GM18870 (cell line): ENCODE results near the gene C1QL4.
"Not testable (repeated sequence)": the region's sequence is repeated elsewhere in the genome, so short reads cannot be mapped to it uniquely, and the experiment has no call there.

Experiments
- ATAC-seq: cut with Tn5 transposase; IDR thresholded peaks from one replicate; pipeline ENCODE4 v1.9.1; 2021; ENCODE audit warnings: moderate library complexity; ENCODE audit not compliant: unreplicated experiment

Gene C1QL4

DNA sequence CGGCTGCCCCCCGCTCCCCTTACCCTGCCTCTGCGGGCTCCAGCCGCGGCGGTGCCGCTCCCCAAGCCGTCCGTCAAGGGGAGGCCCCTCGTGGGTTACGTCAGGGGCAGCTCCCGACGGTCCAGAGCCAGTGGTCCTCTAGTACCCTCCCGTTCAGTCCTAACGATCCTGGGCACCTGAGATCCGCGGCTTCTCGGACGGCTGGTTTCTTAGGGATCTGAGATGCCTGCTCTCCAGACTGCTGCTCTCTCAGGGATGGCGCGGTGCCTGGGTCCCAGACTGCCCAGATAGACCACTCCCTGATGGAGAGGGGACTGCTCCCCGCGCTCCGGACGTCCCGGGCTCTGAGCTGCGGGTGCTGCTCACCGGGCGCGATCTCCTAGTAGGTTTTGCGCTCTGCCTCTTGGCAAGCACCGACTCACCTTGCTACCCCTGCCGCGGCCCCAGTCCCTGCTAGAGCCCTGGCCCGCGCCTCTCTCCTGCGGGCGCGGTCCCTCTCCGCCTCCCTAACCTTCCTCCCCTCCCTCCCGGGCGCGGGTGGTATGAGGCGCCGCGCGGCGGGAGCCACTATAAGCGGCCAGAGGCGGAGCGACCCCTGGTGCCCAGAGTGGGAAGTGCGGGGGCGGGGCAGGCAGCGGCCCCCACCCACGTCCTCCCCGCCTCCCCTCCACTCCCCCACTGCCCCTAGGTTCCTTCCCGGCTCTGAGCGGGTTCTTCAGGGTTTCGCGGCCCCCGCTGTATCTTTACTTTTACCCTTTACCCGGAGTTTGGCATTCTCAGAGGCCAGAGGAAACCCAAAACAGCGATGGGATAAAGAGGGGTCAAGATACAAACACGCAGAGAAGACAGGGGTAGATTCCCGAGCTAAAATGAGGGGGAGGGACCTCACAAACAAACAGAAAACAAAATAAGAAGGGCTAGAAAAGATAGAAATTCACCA lies at the start of gene C1QL4:
C1QL4 (minus strand) TSS at position 544 of the 940 bp plus-strand sequence. CDS start 711 bp downstream, outside the sequence.
- ATAC-seq: no peak

DNA sequence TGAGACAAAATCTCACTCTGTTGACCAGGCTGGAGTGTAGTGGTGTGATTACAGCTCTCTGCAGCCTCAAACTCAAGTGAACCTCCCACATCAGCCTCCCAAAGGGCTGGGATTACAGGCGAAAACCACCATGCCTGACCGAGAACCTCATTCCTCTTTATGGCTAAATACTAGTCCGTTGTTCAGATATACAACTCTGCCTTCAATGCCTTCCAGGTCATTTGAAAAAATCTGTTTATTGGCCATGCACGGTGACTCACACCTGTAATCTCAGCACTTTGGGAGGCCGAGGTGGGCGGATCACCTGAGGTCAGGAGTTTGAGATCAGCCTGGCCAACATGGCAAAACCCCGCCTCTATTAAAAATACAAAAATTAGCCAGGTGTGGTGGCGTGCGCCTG lies 43.2 kb upstream of the C1QL4 start:
- not testable (repeated sequence) for ATAC-seq

DNA sequence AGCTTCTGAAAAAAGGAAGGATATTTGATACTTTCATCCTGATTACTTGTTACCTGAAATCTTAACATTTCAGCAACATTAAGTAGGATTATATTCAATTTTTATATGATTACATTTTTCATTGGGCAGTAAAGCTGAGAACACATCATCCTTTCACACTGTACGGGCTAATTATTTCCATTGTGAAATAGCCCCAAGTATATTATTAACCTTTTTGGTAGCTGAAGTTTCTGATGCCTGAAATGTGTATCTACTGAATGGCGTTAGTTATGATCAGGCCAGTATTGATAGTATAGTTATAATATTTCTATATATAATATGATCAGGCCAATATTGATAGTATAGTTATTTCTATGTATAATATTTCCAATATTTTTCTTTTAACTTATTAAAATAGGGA lies 40.4 kb upstream of the C1QL4 start:
- ATAC-seq: no peak

DNA sequence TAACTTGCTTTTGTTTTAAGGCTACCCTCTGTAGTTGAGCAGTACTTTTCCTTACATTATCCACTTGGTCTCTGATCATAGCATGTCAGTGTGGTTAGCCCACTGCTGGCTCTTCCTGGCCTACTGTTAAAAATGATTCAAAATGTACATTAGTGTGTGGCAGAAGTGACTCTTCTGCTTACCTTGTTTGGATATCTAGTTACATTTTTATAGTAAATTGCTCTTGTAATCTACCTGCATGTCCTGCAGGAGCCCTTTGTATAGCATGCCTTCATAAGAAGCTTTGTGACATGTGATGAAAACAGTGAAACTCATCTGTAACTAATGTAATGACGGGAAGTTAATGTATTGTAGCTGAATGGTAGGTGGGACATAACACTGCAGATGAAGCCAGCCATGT lies 38.4 kb upstream of the C1QL4 start:
- no peak for ATAC-seq

DNA sequence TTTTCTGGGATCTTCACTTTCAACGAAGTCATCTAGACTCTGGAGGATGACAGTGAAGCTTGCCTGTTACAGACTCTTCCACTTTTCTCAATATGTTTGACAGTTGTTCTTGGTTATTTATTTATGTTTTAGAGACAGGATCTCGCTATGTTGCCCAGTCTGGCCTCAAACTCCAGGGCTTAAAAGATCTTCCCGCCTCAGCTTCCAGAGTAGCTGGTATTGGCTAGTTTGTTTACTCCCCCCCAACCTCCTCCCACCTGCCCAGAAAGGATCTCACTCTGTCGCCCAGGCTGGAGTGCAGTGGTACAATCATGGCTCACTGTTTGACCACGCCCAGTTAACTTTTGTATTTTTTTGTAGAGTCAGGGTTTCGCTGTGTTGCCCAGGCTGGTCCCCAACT lies 33.6 kb upstream of the C1QL4 start:
- ATAC-seq: no peak

DNA sequence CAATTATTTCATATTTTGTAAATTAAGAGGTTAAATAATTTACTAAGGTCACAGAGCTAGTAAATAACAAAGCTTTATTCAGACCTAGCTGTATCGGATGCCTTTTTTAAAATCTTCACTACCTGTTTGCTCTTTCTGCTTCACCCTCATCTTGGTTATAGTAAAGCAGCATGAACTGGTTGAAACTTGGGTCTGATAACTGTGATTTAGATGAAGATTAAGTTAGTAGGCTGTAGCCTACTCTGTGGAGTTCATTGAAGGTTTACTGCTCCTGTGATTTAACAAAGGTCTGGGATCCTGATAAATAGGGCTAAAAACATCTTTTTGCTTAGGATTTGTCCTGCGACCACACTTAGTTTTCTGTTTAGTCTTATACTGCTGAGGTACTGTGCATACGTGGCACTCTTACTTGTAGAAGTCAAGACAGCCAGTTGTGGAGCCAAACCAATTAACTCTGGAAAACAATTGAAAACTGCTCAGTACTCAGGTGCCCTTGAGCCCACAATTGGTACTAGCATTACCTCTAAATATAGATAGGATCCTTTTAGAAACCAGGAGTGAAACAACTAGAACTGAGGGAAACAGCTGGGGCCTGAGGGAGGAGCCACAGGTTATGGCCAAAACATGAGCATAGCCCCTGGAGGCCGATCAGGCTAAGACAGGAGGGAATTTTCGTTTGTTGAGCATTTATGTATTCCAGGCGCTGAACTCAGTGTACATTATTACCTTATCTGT lies 32.6 kb upstream of the C1QL4 start:
- peak; percentile 50 for ATAC-seq

DNA sequence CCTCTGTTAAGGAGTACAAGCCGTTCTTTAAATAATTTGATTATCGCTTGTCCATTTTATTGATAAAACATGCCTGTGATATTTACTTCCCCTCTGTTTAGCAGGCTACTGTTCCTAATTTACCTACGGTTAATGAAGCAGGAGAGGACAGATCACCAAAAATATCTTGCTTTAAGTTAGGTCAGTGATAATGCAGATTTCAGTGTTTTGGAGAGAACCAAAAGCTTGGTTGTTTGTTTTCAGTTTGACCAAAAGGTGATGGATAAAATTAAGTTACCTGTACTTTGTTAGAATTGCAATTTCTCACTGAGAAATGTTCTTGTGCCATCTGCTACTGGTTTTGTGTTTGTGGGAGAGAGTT lies 31.2 kb upstream of the C1QL4 start:
- ATAC-seq: no peak

DNA sequence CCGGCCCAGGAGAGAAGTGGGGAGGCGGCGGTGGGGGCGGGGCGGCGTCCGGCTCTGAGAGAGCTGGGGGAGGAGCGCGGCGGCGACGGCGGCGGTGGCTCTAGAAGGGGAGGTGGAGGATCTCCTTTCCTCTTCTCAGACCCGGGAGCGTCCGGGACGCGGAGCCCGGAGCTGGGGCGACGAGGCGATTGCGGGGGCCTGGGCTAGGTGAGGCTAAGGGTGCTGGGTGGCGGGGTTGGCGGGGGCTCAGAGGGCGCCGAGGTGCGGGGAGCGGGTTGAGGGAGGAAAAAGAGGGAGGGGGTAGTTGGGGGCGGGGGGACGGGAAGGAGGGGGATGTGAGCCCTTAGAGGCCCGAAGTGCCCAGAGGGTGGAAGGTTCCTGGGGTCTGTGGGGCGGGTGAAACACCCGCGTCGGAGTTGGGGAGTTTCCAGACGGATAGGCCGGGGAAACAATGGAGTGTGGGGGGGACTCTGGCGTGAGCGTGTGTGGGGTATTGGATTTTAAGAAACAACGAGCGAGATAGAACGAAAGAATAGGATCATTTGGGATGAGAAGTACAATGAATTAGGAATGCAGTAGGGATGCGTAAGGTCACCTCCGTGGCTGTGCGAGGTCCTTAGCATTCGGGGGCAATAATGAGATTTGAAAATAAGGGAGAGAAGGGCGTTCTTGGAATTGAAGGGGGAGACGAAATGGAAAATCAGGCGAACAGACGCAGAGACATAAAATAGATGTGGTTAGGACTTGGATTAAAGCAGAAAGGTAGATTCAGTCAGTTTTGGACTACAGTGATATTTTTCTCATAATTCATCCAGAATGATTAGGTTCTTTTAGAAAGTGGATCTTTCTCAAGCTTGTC lies 30.6 kb upstream of the C1QL4 start, which contains the start of gene SPATS2:
SPATS2 (plus strand) TSS at position 82 of the 859 bp plus-strand sequence. CDS start 93,551 bp downstream, outside the sequence.
- ATAC-seq: no peak

DNA sequence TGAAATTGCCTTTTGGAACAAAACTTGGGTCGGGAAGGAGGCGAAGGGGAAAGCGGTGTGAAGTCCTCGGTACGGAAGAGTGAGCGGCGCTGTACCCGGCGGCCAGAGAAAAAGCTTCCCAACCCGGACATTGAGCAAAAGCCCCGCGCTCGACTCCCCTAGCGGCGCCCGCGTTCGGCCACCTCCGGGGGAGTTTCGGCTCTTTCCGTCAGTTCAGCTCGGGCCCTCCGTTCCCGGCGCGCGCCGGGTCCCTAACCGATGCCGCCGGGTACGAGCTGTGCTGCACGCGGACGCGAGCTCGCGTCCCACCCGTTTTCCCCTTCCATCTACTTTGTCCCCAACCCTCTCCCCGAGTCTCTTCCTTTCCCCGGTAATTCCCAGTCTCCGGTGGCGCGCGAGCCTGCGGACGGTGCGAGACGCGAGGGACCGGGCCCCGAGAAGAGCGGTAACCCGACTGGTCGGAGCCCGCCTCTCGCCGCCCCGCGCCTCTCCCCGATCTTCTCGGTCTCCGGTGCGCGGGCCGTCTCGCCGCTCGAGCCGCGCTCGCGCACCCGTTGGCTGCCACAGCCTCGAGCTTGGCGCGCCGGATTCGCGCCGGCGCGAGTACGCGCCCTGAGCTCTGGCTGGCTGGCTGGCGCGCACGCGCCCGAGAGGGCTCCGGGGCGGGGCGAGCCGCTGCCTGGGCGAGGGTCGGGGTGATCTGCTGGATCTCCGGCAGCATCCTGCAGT lies 29.8 kb upstream of the C1QL4 start:
- no peak for ATAC-seq

DNA sequence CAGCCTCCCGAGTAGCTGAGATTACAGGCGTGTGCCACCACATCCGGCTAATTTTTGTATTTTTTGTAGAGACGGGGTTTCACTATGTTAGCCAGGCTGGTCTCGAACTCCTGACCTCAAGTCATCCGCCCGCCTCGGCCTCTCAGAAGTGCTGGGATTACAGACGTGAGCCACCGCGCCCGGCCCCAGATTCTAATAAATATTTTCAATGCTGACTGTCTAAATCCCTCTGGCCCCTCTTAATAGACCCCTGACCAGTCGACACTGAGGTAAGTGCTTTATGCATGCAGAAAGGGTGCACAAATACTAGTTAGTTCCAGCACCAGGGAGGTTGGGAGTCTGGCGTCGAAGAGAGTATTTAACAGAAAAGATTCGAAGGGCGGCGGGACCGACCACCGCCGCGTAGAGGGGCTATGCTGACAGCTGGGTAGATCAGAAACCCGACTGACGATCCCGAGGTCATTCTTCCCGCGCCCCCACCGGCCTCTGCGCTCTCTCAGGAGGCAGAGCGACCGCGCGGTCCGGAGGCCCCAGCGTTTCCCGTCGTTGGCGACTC lies 29.2 kb upstream of the C1QL4 start:
- ATAC-seq: no peak

DNA sequence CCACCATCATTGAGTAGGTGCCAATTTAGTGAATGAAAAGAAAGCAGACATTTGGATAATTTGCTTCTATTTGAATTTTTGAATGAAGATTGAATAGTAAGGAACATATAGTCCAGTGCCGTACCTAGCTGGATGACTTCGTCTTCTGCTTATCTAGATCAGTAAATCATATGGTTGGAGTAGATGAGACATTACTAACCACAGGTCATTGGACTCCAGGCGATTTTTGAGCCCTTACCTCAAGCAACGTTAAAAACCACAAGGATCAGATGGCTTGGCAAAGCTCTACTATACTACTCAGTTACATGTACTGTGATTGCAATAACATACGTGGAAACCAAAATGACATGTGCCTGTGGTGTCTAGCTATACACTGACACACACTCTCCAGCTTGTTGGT lies 28.6 kb upstream of the C1QL4 start:
- ATAC-seq: no peak

DNA sequence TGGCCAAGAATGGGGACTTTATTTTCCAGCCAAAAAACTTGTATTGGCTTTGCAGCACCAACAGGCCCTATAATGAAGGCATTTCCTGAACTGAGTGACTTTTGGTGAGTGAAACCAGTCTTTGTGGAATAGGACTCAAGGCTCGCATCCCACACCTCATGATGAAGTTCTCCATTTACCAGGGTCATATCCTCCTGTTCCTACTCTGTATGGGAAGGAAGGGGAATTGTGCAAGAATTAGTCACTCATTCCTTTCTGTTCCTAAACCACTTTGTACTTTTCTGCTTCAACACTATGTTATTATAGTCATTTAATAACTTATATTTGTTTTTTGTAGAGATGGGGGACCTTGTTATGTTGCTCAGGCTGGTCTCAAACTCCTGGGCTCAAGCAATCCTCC lies 28.0 kb upstream of the C1QL4 start:
- ATAC-seq: no peak

DNA sequence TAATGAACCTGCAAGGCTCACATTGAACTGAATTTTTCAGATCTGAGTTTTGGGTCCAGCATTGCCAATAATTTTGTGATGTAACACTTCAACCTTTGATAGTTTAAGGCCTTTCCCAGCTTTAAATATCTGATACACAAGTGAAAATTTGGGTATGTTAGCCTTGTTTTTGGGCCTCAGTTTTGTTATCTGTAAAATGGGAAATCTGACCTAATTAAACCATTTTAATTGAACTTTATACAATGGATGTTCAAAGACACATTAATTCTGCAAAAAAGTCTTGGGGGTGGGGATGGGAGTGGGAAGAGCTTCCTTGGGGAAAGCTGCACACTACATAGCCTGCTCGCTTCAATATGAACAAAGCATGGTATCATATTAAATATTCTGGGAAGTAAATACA lies 25.1 kb upstream of the C1QL4 start:
- no peak for ATAC-seq

DNA sequence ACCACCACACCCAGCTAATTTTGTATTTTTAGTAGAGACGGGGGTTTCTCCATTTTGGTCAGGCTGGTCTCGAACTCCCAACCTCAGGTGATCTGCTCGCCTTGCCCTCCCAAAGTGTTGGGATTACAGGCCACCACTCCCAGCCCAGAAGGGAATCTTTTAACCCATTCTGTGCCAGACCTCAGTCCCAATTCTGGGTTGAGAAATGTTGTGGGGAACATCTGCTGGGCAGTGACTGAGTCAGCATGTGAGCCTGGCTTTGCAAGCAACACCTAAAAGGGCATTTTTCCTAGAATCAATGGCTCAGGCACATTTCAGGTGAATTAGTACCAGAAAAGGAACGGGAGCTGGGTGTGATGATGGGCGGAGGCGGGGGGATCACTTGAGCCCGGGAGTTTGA lies 22.7 kb upstream of the C1QL4 start:
- ATAC-seq: no peak

DNA sequence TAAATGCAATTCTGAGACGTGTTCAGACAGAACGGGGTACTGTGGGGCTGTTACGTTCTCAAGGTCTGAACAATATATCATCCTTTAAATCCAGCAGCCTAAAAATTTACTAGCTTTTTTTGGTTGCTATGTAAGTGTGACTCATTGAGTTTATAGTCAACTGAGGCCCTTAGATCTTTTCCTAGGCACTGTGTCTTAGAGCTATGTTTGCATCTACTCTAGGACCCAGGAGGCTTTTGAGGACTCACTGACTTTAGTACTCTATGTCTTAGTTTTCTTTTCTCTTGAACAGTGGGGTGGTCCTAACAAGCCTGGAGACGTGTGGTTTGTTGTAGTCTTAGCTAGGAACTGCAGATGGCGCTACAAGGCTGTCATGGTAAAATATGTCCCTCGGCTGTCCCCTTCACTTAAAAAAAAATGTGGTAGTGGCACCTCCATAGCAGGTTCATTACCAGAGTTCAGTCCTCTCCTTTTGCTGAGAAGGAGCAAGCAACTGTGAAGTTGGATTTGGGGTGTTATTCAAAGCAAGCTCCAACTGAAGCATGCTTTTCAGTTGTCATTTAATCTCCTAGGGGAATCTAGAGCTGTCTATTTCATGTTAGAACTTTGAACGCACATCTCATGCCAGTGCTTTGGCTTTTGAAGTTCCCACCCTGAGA lies 21.6 kb upstream of the C1QL4 start:
- no peak for ATAC-seq

DNA sequence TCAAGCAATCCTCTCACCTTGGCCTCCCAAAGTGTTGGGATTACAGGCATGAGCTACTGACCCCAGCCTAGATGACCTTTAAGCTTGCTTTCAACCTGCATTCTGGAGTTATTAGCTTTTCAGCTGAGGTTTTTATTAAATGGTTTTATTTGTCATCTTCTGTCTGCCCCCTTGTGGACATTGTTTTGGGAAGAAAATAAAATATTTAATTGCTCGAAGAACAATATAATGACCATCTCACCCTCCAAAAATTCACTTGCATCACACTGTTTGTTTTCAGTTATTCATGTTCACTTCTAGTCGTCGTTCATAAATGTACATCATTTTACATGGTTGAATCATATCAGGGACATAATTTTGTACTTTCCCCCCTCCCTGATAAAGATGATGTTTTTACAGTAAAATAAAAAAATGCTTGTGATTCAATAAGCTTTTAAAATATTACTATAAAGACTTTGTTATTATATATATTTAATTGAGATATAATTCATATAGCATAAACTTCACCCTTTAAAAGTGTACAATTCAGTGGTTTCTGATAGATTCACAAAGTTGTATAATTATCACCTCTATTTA lies 20.2 kb upstream of the C1QL4 start:
- no peak for ATAC-seq

DNA sequence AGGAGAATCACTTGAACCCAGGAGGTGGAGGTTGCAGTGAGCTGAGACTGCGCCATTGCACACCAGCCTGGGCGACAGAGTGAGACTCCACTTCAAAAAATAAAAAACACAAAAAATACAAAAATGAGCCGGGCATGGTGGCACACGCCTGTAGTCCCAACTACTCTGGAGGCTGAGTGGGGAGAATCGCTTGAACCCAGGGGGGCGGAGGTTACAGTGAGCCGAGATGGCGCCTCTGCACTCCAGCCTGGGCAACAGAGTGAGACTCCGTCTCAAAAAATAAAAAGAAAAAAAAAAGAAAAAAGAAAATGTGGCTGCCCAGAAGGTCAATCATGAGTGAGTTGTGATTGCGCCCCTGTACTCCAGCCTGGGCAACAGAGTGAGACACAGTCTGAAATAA lies 18.9 kb upstream of the C1QL4 start:
- no peak for ATAC-seq

DNA sequence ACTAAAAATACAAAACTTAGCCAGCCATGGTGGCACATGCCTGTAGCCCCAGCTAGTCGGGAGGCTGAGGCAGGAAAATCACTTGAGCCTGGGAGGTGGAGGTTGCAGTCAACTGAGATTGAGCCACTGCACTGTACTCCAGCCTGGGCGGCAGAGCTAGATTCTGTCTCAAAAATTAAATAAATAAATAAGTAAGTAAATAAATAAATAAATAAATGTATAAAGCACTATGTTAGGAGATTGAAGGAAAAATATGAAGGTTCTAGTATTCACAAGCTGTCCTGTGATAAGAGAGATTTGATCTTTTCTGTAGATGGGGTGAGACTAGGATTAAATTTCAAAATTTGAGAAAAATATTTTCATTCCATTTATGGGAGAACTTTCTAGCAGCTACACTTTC lies 15.4 kb upstream of the C1QL4 start:
- ATAC-seq: no peak

DNA sequence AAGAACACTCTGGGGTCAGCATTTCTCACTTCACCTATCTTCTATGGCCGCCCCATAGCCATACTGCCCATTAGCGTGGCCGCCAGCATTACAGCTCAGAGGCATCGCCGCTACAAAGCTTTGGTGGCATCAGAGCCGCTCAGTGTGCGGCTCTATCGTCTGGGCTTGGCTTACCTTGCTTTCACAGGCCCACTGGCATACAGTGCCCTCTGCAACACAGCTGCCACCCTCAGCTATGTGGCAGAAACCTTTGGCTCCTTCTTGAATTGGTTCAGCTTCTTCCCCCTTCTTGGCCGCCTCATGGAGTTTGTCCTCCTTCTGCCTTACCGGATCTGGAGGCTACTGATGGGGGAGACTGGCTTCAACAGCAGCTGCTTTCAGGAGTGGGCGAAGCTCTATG lies 12.3 kb upstream of the C1QL4 start:
- ATAC-seq: no peak
